Measurements from ENCODE around the gene MAPK8. TPM values are rescaled to one million over a fixed set of nuclear protein-coding genes. Genes with fewer than 3 reads are reported as not detected.

MAPK8 gene
- total and polyA plus RNA-seq, 8 donors, result 1.2 to 85.0 (median 22.3) TPM

DNA sequence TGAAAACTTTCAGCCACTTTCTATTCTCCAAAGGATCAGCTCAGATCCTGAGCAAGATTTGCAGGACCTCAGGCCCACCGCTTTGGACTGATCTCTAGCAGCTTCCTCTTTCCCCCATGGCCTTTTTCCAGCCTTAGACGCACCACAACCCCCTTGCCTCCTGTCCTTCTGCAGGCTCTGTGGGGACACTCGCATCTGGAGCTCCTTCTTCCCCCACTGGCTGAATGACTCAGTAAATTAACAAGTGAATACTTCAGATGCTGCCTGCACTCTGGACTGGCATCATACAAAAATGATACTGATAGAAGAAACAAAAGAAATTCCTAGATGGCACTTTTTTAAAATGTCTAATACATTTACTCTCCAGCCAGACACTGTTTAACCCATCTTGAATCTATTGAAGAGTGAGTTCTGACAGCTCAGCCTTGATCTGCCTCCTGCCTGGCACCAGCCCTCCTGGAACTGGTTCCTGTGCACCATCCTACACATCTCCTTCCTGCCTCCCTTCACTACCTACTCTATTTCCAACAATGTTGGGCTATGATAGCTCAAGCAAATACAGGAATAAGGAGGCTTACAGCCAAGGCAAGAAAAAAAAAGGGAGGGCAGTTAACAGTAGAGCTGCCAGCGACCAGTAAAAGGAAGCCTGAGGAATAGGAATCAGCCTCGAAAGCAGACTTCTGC is 35.3 kb upstream of the MAPK8 start:
- 50 to 58% (median 53%) methylated on average over 5 of the region's 5 CpGs for WGBS, 5 donors
- intact Hi-C loops (cut with DNase I; ENCODE audit: low total_unique reads), result no loop called here

DNA sequence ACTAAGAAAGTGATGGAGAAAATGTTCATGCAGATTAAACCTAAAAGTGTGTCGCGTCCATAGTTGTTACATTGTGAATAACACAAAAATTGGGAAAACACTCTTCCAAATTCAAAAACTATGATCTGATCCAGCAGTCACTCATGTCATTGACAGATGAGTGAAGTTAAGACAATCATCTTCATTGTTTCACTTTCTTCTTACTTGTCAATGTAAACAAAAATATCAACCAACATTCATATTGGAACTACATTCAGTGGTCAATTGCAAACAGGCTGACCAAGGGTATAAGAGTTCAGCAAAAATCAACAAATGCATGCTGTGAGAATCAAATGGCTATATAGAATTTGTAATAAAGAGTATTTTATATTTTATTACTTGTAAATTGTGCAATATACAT is 33.8 kb upstream of the MAPK8 start:
- Histone ChIP-seq H3K36me3 (no peaks in the 10 kb centered on the region), H3K4me1 (no peaks in the 10 kb centered on the region), H3K27me3 (no peaks in the 10 kb centered on the region), H3K4me3 (no peak overlapping the region), H3K27ac (no peak overlapping the region), H3K9me3 (no peaks in the 10 kb centered on the region)
- no peak for TF ChIP-seq POLR2AphosphoS5 (IDR thresholded peaks at IDR 0.05)
- TF ChIP-seq, protein P1, sequence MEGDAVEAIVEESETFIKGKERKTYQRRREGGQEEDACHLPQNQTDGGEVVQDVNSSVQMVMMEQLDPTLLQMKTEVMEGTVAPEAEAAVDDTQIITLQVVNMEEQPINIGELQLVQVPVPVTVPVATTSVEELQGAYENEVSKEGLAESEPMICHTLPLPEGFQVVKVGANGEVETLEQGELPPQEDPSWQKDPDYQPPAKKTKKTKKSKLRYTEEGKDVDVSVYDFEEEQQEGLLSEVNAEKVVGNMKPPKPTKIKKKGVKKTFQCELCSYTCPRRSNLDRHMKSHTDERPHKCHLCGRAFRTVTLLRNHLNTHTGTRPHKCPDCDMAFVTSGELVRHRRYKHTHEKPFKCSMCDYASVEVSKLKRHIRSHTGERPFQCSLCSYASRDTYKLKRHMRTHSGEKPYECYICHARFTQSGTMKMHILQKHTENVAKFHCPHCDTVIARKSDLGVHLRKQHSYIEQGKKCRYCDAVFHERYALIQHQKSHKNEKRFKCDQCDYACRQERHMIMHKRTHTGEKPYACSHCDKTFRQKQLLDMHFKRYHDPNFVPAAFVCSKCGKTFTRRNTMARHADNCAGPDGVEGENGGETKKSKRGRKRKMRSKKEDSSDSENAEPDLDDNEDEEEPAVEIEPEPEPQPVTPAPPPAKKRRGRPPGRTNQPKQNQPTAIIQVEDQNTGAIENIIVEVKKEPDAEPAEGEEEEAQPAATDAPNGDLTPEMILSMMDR (IDR thresholded peaks at IDR 0.05), result no peak
- TF ChIP-seq EP300 (IDR thresholded peaks at IDR 0.05), result no peak
- no peak for TF ChIP-seq POLR2A (IDR thresholded peaks at IDR 0.05)
- intact Hi-C loops (cut with DNase I; ENCODE audit: low total_unique reads), result no loop called here
- no peak for DNase-seq
- WGBS, 5 donors, result 95 to 98% (median 97%) methylated on average over 2 of the region's 2 CpGs

More for the DNA sequence above, 35.3 kb upstream of the MAPK8 start:
- Histone ChIP-seq H3K27ac (no peak overlapping the region), H3K27me3 (no peaks in the 10 kb centered on the region), H3K4me1 (no peaks in the 10 kb centered on the region), H3K36me3 (no peaks in the 10 kb centered on the region), H3K9me3 (no peaks in the 10 kb centered on the region), H3K4me3 (no peak overlapping the region)
- DNase-seq, result no peak
- TF ChIP-seq, protein P1 (IDR thresholded peaks at IDR 0.05), result no peak
- no peak for TF ChIP-seq EP300 (IDR thresholded peaks at IDR 0.05)
- no peak for TF ChIP-seq POLR2AphosphoS5 (IDR thresholded peaks at IDR 0.05)

DNA sequence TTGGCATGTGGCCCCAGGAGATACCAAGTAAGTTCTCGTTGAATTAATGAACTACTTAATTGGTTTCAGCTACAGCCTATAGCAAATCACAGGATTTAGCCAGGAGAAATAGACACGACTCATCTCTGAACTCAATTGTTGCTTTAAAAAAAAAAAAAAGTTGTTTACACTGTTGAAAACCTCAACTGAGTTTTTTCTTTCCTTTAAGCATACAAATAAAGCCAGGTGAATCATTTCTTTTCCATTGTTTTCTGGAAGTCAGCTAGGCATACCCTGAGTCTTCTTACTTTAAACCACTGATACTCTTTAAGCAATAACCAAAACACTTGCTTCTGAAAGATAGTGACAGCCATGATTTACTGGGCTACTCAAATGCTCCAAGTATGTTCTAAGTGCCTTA is 32.7 kb upstream of the MAPK8 start:
- H3K36me3 ChIP-seq, result no peaks in the 10 kb centered on the region
- peaks cover 0 to 4% (median 0%) of the 10 kb centered on the region in 4 donors for H3K9me3 ChIP-seq
- H3K4me3 ChIP-seq, result no peak overlapping the region
- H3K27me3 ChIP-seq, result no peaks in the 10 kb centered on the region
- intact Hi-C loops (cut with DNase I; ENCODE audit: low total_unique reads), result no loop called here
- DNase-seq, result no peak
- H3K4me1 ChIP-seq, result no peaks in the 10 kb centered on the region
- H3K27ac ChIP-seq, result no peak overlapping the region
- WGBS, 5 donors, result 72 to 83% (median 78%) methylated on average over 2 of the region's 2 CpGs
- no peak for TF ChIP-seq POLR2A (IDR thresholded peaks at IDR 0.05)
- TF ChIP-seq EP300 (IDR thresholded peaks at IDR 0.05), result no peak
- TF ChIP-seq POLR2AphosphoS5 (IDR thresholded peaks at IDR 0.05), result no peak
- TF ChIP-seq, protein P1 (IDR thresholded peaks at IDR 0.05), result no peak

GRCh38 chr10:48274636-48275035 is 31.8 kb upstream of the MAPK8 start, which contains the start of gene FRMPD2:
Gene FRMPD2 (minus strand): TSS chr10:48274696. CDS start chr10:48274567, 129 bp downstream.
- Histone ChIP-seq H3K27me3 (no peaks in the 10 kb centered on the region), H3K4me3 (no peak within 1 kb of the TSS), H3K4me1 (no peaks in the 10 kb centered on the region), H3K9me3 (peaks cover 0 to 4% (median 0%) of the 10 kb centered on the region in 4 donors), H3K36me3 (no peaks in the 10 kb centered on the region), H3K27ac (no peak within 1 kb of the TSS)
- intact Hi-C loops (cut with DNase I; ENCODE audit: low total_unique reads), result no loop called here
- TF ChIP-seq, protein P1 (IDR thresholded peaks at IDR 0.05), result no peak
- TF ChIP-seq EP300 (IDR thresholded peaks at IDR 0.05), result no peak
- no peak for TF ChIP-seq POLR2AphosphoS5 (IDR thresholded peaks at IDR 0.05)
- no peak for TF ChIP-seq POLR2A (IDR thresholded peaks at IDR 0.05)
- DNase-seq, result no peak
- 61 to 80% (median 68%) methylated on average over 8 of the region's 8 CpGs for WGBS, 5 donors
